SK-N-MC (cell line): ENCODE data around the gene ADCYAP1.

Experiments
- EZH2 ChIP-seq: fragments of 200-600 bp; sonication (generic); IDR thresholded peaks from one replicate; pipeline ENCODE4 v1.6.1; 2017; ENCODE audit warnings: antibody characterized with exemption
- POLR2AphosphoS5 ChIP-seq: IDR thresholded peaks from 2 replicates; pipeline ENCODE4 v1.6.1; 2012; ENCODE audit warnings: mild to moderate bottlenecking, low read depth, low read length, borderline replicate concordance

- TF ChIP-seq POLR2AphosphoS5 (no peak), EZH2 (no peak)
Measured at GRCh38 chr18:867257-867656, 37.4 kb upstream of the ADCYAP1 start.
